AG09309 (cell line): ENCODE data around the gene NAV3.

Experiments used
- DNase-seq: peaks from one replicate; pipeline ENCODE4 v3.0.0-alpha.2; 2010; ENCODE audit warnings: low read depth
- H3K4me3 ChIP-seq: 2 replicates; pipeline ENCODE4 v1.5.1; 2011; ENCODE audit warnings: mild to moderate bottlenecking, low read depth, low read length, moderate library complexity; ENCODE audit not compliant: control insufficient read depth
- CTCF ChIP-seq: IDR thresholded peaks from 2 replicates; pipeline ENCODE4 v1.5.1; 2011; ENCODE audit warnings: mild to moderate bottlenecking, low read depth, low read length, inconsistent platforms; ENCODE audit not compliant: insufficient read depth, control insufficient read depth; ENCODE audit errors: missing control alignments

The NAV3 gene

GRCh38 chr12:78118036-78118435, 287.3 kb downstream of the NAV3 start:
- no peak for TF ChIP-seq CTCF
- no peak for DNase-seq
- no peak overlapping the region for H3K4me3 ChIP-seq

- no peak overlapping the region for H3K4me3 ChIP-seq
- DNase-seq, result no peak
- no peak for TF ChIP-seq CTCF
These were observed 287.8 kb downstream of the NAV3 start for GRCh38 chr12:78118486-78118885.

GRCh38 chr12:78119351-78119918, 288.7 kb downstream of the NAV3 start:
- no peak for TF ChIP-seq CTCF
- no peak overlapping the region for H3K4me3 ChIP-seq
- DNase-seq, result no peak

- DNase-seq, result no peak
- H3K4me3 ChIP-seq, result no peak overlapping the region
- TF ChIP-seq CTCF, result no peak
These were observed 289.6 kb downstream of the NAV3 start for GRCh38 chr12:78120306-78120705.

- no peak overlapping the region for H3K4me3 ChIP-seq
- no peak for DNase-seq
- peak; percentile 39 for TF ChIP-seq CTCF
These were observed 290.3 kb downstream of the NAV3 start for GRCh38 chr12:78120866-78121560.

- no peak overlapping the region for H3K4me3 ChIP-seq
- no peak for DNase-seq
- TF ChIP-seq CTCF, result no peak
These were observed 291.4 kb downstream of the NAV3 start for GRCh38 chr12:78121969-78122610.

- no peak for TF ChIP-seq CTCF
- DNase-seq, result no peak
- H3K4me3 ChIP-seq, result no peak overlapping the region
These were observed 297.5 kb downstream of the NAV3 start for GRCh38 chr12:78128211-78128610.
